ENCODE measurements around the gene IL24.

GRCh38 chr1:206899717-206900116, 2.5 kb downstream of the IL24 start:
- no peak for TF ChIP-seq POLR2A (IDR thresholded peaks at IDR 0.05)
- TF ChIP-seq CTCF (IDR thresholded peaks at IDR 0.05), result no peak
